Measurements from ENCODE around the gene TOR2A. TPM values are rescaled to one million over a fixed set of nuclear protein-coding genes. Genes with fewer than 3 reads are reported as not detected.

Gene TOR2A
- total and polyA plus RNA-seq, 2 donors: 7.2 to 19.3 TPM

- peak overlapping the region in 1 of 2 donors; percentile 38 for H3K27ac ChIP-seq (ENCODE audit: low read depth in 1 of 2, low read length in 1 of 2)
- H3K4me1 ChIP-seq (ENCODE audit: control insufficient read depth in 2 of 2, insufficient read depth in 2 of 2, low read length in 2 of 2): peaks cover 4 to 13% of the 10 kb centered on the region in 2 donors
- H3K4me3 ChIP-seq (ENCODE audit: low read length in 2 of 2): no peak overlapping the region
- H3K27me3 ChIP-seq (ENCODE audit: control insufficient read depth in 2 of 2, insufficient read depth in 1 of 2, low read length in 1 of 2): no peaks in the 10 kb centered on the region
- 94% methylated on average over 19 of the region's 19 CpGs for WGBS
- H3K36me3 ChIP-seq (ENCODE audit: control insufficient read depth in 2 of 2, insufficient read depth in 2 of 2, low read length in 1 of 2): peaks cover 61 to 66% of the 10 kb centered on the region in 2 donors
- H3K9me3 ChIP-seq (ENCODE audit: control insufficient read depth in 2 of 2, insufficient read depth in 1 of 2, low read length in 1 of 2): peaks cover 1 to 3% of the 10 kb centered on the region in 2 donors
- no peak for DNase-seq (ENCODE audit: low read depth in 6 of 9, low spot score in 9 of 9)
Measured at GRCh38 chr9:127739614-127740330, 4.7 kb upstream of the TOR2A start.

- Histone ChIP-seq H3K9me3 (ENCODE audit: control insufficient read depth in 2 of 2, insufficient read depth in 1 of 2, low read length in 1 of 2) (peaks cover 1 to 3% of the 10 kb centered on the region in 2 donors), H3K4me1 (ENCODE audit: control insufficient read depth in 2 of 2, insufficient read depth in 2 of 2, low read length in 2 of 2) (peaks cover 8 to 23% of the 10 kb centered on the region in 2 donors), H3K27me3 (ENCODE audit: control insufficient read depth in 2 of 2, insufficient read depth in 1 of 2, low read length in 1 of 2) (no peaks in the 10 kb centered on the region), H3K4me3 (ENCODE audit: low read length in 2 of 2) (no peak overlapping the region), H3K36me3 (ENCODE audit: control insufficient read depth in 2 of 2, insufficient read depth in 2 of 2, low read length in 1 of 2) (peaks cover 50 to 57% of the 10 kb centered on the region in 2 donors), H3K27ac (ENCODE audit: low read depth in 1 of 2, low read length in 1 of 2) (no peak overlapping the region)
- no peak for DNase-seq (ENCODE audit: low read depth in 6 of 9, low spot score in 9 of 9)
- WGBS: over 99% methylated on average over 13 of the region's 13 CpGs
Measured at GRCh38 chr9:127738666-127739065, 3.6 kb upstream of the TOR2A start.

GRCh38 chr9:127735530-127736185, 564 bp upstream of the TOR2A start:
- WGBS: 58% methylated on average over 15 of the region's 15 CpGs
- Histone ChIP-seq H3K4me1 (ENCODE audit: control insufficient read depth in 2 of 2, insufficient read depth in 2 of 2, low read length in 2 of 2) (peaks cover 8 to 23% of the 10 kb centered on the region in 2 donors), H3K27me3 (ENCODE audit: control insufficient read depth in 2 of 2, insufficient read depth in 1 of 2, low read length in 1 of 2) (no peaks in the 10 kb centered on the region), H3K9me3 (ENCODE audit: control insufficient read depth in 2 of 2, insufficient read depth in 1 of 2, low read length in 1 of 2) (peaks cover 1 to 3% of the 10 kb centered on the region in 2 donors), H3K4me3 (ENCODE audit: low read length in 2 of 2) (peak overlapping the region in 1 of 2 donors; percentile 76), H3K36me3 (ENCODE audit: control insufficient read depth in 2 of 2, insufficient read depth in 2 of 2, low read length in 1 of 2) (peaks cover 25 to 46% of the 10 kb centered on the region in 2 donors), H3K27ac (ENCODE audit: low read depth in 1 of 2, low read length in 1 of 2) (peak overlapping the region in 1 of 2 donors; percentile 55)
- no peak for DNase-seq (ENCODE audit: low read depth in 6 of 9, low spot score in 9 of 9)

- Histone ChIP-seq H3K4me3 (ENCODE audit: low read length in 2 of 2) (peak overlapping the region; percentile 71 to 76), H3K27ac (ENCODE audit: low read depth in 1 of 2, low read length in 1 of 2) (peak overlapping the region; percentile 85 to 93), H3K9me3 (ENCODE audit: control insufficient read depth in 2 of 2, insufficient read depth in 1 of 2, low read length in 1 of 2) (no peaks in the 10 kb centered on the region), H3K36me3 (ENCODE audit: control insufficient read depth in 2 of 2, insufficient read depth in 2 of 2, low read length in 1 of 2) (peaks cover 14 to 33% of the 10 kb centered on the region in 2 donors), H3K27me3 (ENCODE audit: control insufficient read depth in 2 of 2, insufficient read depth in 1 of 2, low read length in 1 of 2) (no peaks in the 10 kb centered on the region), H3K4me1 (ENCODE audit: control insufficient read depth in 2 of 2, insufficient read depth in 2 of 2, low read length in 2 of 2) (peaks cover 8 to 18% of the 10 kb centered on the region in 2 donors)
- peak in 1 of 9 donors; percentile 75 for DNase-seq (ENCODE audit: low read depth in 6 of 9, low spot score in 9 of 9)
- 69% methylated on average over 22 of the region's 22 CpGs for WGBS
Measured at GRCh38 chr9:127734247-127734746, 797 bp downstream of the TOR2A start.

GRCh38 chr9:127733614-127734013, 1.5 kb downstream of the TOR2A start:
- Histone ChIP-seq H3K27me3 (ENCODE audit: control insufficient read depth in 2 of 2, insufficient read depth in 1 of 2, low read length in 1 of 2) (no peaks in the 10 kb centered on the region), H3K4me3 (ENCODE audit: low read length in 2 of 2) (no peak overlapping the region), H3K36me3 (ENCODE audit: control insufficient read depth in 2 of 2, insufficient read depth in 2 of 2, low read length in 1 of 2) (peaks cover 7 to 26% of the 10 kb centered on the region in 2 donors), H3K9me3 (ENCODE audit: control insufficient read depth in 2 of 2, insufficient read depth in 1 of 2, low read length in 1 of 2) (no peaks in the 10 kb centered on the region), H3K27ac (ENCODE audit: low read depth in 1 of 2, low read length in 1 of 2) (no peak overlapping the region), H3K4me1 (ENCODE audit: control insufficient read depth in 2 of 2, insufficient read depth in 2 of 2, low read length in 2 of 2) (peaks cover 8 to 18% of the 10 kb centered on the region in 2 donors)
- 90% methylated on average over 2 of the region's 2 CpGs for WGBS
- DNase-seq (ENCODE audit: low read depth in 6 of 9, low spot score in 9 of 9): no peak

GRCh38 chr9:127732444-127732843, 2.6 kb downstream of the TOR2A start:
- H3K4me1 ChIP-seq (ENCODE audit: control insufficient read depth in 2 of 2, insufficient read depth in 2 of 2, low read length in 2 of 2): peaks cover 8 to 18% of the 10 kb centered on the region in 2 donors
- WGBS: 98% methylated on average over 21 of the region's 21 CpGs

GRCh38 chr9:127731938-127732337, 3.2 kb downstream of the TOR2A start:
- Histone ChIP-seq H3K4me3 (ENCODE audit: low read length in 2 of 2) (no peak overlapping the region), H3K4me1 (ENCODE audit: control insufficient read depth in 2 of 2, insufficient read depth in 2 of 2, low read length in 2 of 2) (peaks cover 8 to 18% of the 10 kb centered on the region in 2 donors), H3K27me3 (ENCODE audit: control insufficient read depth in 2 of 2, insufficient read depth in 1 of 2, low read length in 1 of 2) (no peaks in the 10 kb centered on the region), H3K9me3 (ENCODE audit: control insufficient read depth in 2 of 2, insufficient read depth in 1 of 2, low read length in 1 of 2) (no peaks in the 10 kb centered on the region), H3K27ac (ENCODE audit: low read depth in 1 of 2, low read length in 1 of 2) (no peak overlapping the region), H3K36me3 (ENCODE audit: control insufficient read depth in 2 of 2, insufficient read depth in 2 of 2, low read length in 1 of 2) (peaks cover 0 to 17% of the 10 kb centered on the region in 2 donors)
- DNase-seq (ENCODE audit: low read depth in 6 of 9, low spot score in 9 of 9): no peak
- 96% methylated on average over 16 of the region's 16 CpGs for WGBS

More at GRCh38 chr9:127732444-127732843, 2.6 kb downstream of the TOR2A start:
- H3K27ac ChIP-seq (ENCODE audit: low read depth in 1 of 2, low read length in 1 of 2): no peak overlapping the region
- no peaks in the 10 kb centered on the region for H3K27me3 ChIP-seq (ENCODE audit: control insufficient read depth in 2 of 2, insufficient read depth in 1 of 2, low read length in 1 of 2)
- no peak for DNase-seq (ENCODE audit: low read depth in 6 of 9, low spot score in 9 of 9)
- no peaks in the 10 kb centered on the region for H3K9me3 ChIP-seq (ENCODE audit: control insufficient read depth in 2 of 2, insufficient read depth in 1 of 2, low read length in 1 of 2)
- H3K4me3 ChIP-seq (ENCODE audit: low read length in 2 of 2): no peak overlapping the region
- peaks cover 0 to 17% of the 10 kb centered on the region in 2 donors for H3K36me3 ChIP-seq (ENCODE audit: control insufficient read depth in 2 of 2, insufficient read depth in 2 of 2, low read length in 1 of 2)

- Histone ChIP-seq H3K4me3 (ENCODE audit: low read length in 2 of 2) (no peak overlapping the region), H3K27ac (ENCODE audit: low read depth in 1 of 2, low read length in 1 of 2) (no peak overlapping the region), H3K27me3 (ENCODE audit: control insufficient read depth in 2 of 2, insufficient read depth in 1 of 2, low read length in 1 of 2) (no peaks in the 10 kb centered on the region), H3K9me3 (ENCODE audit: control insufficient read depth in 2 of 2, insufficient read depth in 1 of 2, low read length in 1 of 2) (no peaks in the 10 kb centered on the region), H3K36me3 (ENCODE audit: control insufficient read depth in 2 of 2, insufficient read depth in 2 of 2, low read length in 1 of 2) (peaks cover 0 to 17% of the 10 kb centered on the region in 2 donors), H3K4me1 (ENCODE audit: control insufficient read depth in 2 of 2, insufficient read depth in 2 of 2, low read length in 2 of 2) (peaks cover 8 to 17% of the 10 kb centered on the region in 2 donors)
- 96% methylated on average over 9 of the region's 9 CpGs for WGBS
- no peak for DNase-seq (ENCODE audit: low read depth in 6 of 9, low spot score in 9 of 9)
Measured at GRCh38 chr9:127730799-127731410, 4.2 kb downstream of the TOR2A start.
